Ecto neural progenitor cell (in vitro differentiated cells): ENCODE measurements around the gene FAM47E.
"Not testable (repeated sequence)": the region's sequence is repeated elsewhere in the genome, so short reads cannot be mapped to it uniquely, and the experiment has no call there.

Experiments
- DNase-seq: peaks from one replicate; pipeline ENCODE4 v3.0.0-alpha.2; 2018; ENCODE audit warnings: low spot score

FAM47E gene

DNA sequence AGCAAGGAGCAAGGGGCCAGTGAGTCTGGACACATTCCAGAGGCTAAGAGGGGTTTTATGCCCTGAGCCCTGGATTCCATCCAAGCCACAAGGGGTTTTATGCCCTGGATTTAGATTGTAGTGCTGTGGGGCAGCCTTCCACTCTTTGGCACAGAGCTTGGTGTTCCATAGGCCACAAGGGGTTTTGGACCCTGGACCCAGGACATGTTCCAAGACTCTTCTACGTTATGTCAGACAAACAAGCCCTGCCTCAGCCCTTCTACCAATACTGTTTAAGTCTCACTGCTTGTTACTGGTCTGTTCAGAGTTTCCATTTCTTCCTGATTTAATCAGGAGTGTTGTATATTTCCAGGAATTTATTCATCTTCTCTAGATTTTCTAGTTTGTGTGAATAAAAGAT lies 25.1 kb upstream of the FAM47E start:
- no peak for DNase-seq

DNA sequence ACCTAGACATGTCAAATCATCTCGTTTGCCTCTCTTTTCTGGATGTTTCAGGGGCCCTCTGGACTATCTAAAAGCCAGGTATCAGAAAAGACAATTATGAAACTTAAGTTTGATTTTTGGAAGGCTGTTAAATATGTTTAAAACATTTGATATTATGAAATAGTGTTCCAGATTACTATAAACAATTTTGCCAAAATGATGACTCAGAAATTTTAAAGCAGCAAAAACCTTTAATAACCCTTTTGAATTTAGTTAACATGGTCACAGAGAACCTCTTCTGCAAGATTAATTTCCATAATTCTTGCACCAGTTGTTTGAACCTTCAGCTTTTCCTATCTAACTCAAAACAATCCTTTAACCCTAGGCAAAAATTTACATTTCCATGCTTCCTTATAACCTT lies 18.8 kb upstream of the FAM47E start:
- DNase-seq: no peak

DNA sequence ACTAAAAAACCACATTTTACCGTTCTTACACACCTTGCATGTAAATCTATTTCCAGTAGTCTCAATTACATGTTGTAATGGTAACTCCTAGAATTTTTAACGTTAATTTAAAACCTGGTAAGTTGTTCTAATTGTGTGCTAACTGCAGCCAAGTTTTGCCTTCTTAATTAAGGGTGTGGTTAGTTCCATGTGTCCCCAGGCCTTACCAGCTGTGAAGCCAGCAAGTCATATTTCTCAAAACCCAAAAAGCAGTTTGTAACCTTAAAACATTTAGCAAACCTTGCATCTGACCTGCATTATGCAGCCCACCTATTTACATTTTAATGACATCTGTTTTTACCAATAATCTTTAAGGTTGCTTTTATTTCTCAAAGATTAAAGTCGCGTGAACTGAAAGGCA lies 18.4 kb upstream of the FAM47E start:
- no peak for DNase-seq

DNA sequence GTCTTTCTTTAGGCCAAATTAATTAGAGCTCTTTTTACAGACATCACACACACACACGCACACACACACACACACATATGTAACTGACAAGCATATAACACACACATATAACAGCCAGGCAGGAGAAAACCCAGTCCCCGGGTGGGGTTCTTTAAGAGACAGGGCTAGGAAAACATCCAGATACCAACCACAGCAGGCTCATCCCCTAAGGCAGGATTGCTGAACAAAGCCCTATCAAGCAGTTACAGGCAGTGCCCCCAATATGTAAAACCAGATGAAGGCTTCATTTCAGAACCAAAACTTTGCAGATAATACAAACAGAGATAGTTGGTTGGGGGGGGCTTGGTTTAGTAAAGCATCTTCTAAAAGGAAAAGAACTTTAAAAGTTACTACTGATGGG lies 18.0 kb upstream of the FAM47E start:
- no peak for DNase-seq

DNA sequence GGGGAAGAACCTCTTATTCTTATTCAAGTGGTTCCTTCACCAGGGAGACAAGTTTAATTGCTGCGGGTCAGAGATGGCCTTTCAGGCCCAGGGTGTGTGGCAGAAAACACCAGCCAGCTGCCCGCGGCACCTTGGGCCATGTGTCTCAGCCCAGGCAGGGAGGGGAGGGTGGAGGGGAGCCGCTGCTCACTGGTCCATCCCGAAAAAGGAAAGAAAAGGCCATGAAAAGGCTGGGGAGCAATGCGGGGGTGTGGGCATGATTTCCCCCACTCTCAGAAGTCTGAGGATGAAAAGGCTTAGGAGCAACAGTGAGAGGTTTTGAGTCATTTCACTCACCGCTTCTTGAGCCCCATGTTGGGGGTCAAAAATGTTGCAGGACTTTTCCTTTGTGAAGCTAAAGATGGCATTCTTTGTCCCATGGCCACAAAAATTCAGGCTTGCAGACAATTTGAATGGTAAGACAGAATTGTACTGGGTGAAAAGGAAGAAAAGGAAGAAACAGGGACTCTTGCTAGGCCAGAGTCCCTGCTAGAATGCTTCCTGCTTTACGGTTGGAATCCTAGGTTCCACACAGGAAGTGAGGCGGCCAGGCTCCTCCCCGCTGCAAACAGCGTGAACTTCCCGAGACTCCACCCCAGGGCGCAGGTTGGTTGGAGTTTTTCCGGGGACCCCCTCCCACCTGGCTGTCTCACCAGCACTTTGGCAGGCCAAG lies 17.4 kb upstream of the FAM47E start:
- peak; percentile 60 for DNase-seq

DNA sequence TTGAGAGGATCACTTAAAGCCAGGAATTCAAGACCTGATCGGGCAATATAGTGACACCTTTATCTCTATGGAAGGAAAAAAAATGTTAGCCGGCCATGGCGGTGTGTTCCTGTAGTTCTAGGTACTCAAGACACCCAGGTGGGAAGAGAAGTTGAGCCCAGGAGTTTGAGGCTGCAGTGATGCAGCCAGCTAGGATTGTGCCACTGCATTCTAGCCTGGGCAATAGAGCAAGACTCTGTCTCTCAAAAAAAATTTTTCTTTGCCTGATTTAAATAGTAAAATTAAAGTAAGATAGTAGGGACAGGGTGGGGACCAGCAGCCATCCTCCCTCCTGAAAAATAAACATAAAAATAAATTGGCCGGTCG lies 16.9 kb upstream of the FAM47E start:
- DNase-seq: no peak

DNA sequence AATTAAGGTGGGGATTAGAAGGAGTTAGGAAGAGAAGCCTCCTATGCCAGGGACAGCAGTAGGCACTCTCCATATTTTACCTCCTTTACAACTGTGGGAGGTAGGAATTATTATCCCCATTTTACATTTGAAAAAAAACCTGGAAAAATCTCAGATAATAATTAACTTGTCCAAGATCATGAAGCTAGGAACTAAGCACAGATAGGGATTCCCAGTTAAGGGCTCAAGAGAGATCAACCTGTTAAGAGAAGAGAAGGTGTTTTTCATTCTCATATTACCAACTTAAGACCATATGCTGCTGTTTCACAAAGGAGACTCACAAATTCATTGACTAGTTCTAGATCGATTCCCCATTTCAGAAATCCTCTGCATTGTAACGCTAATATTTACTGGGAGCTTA lies 16.1 kb upstream of the FAM47E start:
- DNase-seq: no peak

DNA sequence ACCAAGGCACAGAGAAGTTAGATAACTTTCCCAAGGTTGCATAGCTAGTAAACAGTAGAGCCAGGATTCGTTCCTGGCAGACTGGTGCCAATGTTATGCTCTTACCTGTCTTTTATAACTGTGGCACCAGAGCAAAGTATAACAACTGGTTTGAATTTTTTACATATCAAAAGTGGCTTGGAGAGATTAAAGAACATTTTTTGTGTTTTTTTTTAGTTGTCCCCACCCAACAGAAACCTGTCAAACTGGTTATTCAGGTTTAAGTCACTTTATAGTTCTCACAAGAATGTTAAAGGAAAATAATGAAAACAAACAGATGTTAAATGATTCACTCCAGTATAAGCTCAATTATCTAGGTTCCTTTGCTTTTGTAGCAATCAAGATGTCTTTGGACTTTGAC lies 15.6 kb upstream of the FAM47E start:
- no peak for DNase-seq

DNA sequence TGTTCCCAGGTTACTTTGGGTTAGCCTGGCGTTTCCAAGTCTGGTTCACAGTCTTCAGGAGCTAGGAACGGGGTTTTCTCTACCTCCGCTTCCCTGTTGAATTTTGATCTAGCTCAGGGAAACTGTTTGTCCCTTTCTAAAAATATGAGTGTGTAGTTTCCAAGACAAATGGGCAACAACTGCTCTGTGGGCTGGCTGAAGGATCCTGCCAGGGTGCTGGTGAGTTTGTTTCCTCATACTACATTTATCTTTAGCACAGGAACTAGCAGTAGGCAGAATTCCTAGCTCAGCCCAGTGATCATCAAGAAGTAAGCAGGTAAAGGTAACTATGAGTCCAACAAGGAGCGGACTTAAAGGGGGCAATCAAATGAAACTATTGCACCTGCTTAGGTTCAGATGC lies 13.3 kb upstream of the FAM47E start:
- DNase-seq: no peak

DNA sequence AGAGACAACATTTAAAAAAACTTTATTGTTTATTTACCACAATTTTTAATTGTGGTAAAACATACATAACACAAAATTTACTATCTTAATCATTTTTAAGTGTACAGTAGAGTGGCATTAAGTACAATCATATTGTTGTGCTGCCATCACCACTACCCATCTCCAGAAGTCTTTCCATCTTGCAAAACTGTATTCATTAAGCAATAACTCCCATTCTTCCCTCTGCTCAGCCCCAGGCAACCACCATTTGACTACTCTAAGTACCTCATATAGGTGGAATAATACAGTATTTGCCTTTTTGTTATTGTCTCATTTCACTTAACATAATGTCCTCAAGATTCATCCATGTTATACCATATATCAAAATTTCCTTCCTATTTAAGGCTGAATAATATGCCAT lies 12.8 kb upstream of the FAM47E start:
- no peak for DNase-seq

DNA sequence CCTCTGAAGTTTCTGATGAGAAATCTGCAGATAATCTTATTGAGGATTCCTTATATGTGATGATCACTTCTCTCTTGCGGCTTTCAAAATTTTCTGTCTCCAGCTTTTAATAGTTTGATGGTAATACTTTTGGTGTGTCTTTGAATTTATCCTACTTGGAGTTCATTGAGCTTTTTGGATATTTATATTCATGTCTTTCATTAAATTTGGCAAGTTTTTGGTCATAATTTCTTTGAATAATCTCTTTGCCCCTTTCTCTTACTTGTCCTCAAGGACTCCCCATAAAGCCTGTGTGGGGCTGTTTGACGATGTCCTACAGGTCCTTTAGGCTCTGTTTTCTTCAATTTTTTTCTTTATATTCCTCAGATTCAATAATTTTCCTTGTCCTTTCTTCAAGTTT lies 11.3 kb upstream of the FAM47E start:
- no peak for DNase-seq

DNA sequence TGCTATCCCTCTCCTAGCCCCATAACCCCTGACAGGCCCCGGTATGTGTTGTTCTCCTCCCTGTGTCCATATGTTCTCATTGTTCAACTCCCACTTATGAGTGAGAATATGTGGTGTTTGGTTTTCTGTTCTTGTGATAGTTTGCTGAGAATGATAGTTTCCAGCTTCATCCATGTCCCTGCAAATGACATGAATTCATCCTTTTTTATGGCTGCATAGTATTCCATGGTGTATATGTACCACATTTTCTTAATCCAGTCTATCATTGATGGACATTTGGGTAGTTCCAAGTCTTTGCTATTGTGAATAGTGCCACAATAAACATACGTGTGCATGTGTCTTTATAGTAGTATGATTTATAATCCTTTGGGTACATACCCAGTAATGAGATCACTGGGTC lies 7.6 kb upstream of the FAM47E start:
- DNase-seq: not testable (repeated sequence)

DNA sequence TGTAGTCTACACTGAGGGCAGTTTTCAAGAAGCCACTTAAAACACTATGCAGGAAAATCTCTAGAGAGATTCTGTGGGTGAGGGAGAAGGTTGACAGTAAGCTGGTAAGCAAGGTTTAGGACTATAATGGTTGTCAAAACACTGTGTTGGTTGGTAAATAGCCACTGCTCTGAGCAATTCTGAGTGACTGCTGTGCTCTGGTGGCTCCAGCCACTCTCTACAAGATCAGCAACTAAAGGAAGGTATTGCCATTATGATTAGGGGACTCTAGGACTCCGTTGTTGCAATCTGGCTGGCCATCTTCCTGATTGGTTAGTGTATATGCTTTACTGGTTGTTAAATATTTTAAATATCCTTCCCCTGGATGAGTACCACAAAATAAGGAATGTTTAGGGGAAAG lies 5.5 kb upstream of the FAM47E start:
- no peak for DNase-seq

DNA sequence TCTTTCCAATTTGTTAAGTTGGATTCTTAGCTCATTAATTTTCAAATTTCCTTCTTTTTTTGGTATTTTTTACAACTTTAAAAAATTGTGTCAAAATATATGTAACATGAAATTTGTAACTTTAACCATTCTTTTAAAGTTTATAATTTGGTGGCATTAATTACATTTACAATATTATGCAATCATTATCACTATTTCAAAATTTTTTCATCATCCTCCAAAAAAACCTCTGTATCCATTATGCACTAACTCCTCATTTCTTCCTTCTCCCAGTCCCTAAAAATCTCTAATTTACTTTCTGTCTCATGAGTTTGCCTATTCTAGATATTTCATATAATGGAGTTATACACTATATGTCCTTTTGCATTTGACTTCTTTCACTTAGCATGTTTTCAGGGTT lies 4.7 kb upstream of the FAM47E start:
- DNase-seq: no peak

DNA sequence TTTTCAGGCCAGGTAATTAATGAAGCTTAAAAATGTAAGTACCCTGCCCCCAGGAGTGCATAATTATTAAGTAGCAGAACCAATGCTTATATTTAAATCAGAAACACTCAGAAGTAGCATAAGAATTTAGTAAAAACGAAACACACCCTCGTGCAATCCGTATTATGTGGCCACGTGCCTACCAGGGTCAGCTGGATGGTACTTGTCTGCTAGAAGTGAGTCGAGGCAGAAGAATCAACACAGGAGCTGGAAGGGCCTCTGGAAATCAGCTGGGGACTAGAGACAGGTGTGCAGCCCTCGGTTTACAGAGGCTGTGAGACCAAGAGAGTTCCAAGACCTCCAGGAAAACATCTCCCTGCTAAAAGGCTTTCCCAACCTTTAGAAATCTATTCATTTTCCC lies 559 bp upstream of the FAM47E start:
- DNase-seq: no peak

DNA sequence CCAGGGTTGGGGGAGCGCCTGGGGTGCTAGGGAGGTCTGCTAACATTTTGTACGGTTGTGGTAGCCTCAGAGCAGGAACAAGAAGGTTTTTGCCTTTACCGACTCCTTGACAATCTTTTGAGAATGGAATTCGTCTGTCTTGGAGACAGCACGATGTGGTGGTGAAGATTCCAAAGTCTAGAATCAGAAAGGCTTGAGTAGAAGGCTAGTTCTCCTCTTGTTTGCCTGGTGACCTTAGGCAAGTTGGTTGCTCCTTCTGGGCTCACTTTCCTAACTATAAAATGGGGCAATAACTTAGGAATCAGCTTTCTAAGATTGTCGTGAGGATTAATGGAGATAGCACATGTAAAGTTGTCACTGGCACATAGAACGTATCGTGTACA lies 741 bp downstream of the FAM47E start:
- DNase-seq: no peak

DNA sequence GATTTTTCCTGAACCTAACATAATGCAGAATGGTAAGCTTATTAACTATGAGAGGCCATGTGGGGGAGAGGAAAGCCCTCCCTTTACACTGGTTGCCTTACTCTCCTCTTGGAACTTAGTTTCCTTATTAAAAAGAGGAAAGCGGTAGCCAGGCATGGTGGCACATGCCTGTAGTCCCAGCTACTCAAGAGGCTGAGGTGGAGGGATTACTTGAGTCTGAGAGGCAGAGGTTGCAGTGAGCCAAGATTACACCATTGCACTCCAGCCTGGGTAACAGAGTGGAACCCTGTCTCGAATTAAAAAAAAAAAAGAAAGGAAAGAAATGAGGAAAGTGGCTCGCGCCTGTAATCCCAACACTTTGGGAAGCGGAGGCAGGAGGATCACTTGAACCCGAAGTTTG lies 2.0 kb downstream of the FAM47E start:
- DNase-seq: no peak

DNA sequence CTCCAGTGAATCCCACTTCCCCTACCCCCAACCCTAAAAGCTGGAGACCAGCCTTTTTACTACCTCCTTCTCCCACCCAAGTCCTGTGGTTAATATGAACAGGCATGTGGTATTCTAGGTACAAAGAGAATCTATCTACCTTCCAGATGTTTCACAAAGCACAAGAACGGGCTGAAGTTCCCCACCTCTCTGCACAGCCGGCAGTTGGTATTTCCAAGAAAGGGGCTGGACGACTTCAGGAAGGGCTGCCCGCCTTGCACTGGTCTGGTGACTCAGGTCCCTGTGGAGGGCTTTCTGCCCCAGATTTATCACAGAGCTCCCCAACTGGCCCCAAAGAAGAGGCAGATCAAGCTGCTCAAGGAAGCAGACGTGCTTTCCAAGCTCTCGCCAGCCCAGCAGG lies 4.5 kb downstream of the FAM47E start:
- DNase-seq: no peak

DNA sequence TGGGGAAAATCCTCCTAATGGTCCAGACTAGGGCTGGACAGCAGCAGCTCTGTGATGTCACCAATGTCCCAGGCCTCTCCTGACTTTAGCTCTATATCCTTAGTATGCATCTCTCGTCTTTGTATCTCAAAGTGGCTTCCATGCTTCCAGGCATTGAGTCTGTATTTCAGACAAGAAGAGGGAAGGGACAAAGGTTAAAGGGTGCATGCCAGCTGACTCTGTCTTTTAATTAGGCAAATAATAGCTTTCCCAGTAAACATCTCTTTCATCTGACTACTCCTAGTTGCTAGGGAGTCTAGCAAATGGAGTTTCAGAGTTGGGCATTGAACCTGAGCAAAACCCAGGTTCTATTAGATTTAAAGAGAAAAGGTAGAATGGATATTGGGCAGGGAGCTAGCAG lies 5.4 kb downstream of the FAM47E start:
- no peak for DNase-seq

DNA sequence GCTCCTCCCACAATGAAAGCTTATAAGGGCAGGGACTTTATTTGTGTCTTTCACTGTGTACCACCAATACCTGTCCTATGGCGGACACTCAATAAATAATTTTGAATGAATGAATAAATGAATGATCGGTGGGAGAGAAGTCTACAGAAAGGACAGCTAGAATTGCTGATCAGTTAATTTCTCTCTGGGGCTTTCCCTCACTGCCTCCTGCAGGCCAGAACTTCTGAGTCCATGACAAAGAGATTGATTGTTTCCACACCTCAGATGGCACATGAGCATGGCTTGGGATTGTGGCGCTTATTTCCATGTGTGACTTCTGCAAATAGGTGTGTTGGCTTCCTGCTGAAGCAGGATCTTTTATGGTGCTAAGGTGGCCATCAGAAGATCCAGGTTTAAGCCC lies 6.3 kb downstream of the FAM47E start:
- no peak for DNase-seq

DNA sequence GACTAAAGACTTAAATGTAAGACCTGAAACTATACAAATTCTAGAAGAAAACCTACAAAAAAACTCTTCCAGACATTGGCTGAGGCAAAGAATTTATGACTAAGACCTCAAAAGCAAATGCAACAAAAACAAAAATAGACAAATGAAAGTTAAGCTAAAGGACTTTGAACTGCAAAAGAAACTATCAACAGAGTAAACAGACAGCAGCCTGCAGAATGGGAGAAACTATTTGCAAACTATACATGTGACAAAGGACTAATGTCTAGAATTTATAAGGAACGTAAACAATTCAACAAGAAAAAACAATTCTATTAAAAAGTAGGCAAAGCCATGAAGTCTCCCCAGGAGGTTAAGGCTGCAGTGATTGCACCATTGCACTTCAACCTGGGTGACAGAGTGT lies 9.1 kb downstream of the FAM47E start:
- no peak for DNase-seq

DNA sequence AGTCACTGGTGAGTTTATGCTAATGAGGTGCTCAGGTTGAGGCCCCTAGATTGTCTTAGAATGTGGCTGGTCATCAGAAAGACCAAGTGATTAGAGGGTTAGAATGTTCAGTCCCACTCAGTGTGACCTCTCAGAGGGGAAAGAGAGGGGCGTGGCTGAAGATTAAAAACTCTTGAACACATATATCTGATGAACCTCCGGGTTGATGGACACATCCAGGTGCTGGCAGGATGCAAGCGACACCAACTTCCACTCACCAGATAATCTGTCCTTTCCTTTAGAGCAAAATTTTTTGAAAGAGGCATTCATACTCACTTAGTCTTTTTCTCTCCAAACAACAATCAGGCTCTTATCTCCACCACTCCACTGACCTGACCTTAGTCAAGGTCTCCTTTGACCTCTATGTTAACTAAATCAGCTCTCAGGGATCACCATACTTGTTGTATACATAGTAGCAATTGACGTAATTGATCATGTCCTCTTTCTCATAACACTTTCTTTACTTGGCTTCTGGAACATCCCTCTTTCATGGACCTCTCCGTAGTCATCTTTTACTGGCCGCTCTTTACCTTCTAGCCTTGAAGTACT lies 14.2 kb downstream of the FAM47E start:
- DNase-seq: no peak

DNA sequence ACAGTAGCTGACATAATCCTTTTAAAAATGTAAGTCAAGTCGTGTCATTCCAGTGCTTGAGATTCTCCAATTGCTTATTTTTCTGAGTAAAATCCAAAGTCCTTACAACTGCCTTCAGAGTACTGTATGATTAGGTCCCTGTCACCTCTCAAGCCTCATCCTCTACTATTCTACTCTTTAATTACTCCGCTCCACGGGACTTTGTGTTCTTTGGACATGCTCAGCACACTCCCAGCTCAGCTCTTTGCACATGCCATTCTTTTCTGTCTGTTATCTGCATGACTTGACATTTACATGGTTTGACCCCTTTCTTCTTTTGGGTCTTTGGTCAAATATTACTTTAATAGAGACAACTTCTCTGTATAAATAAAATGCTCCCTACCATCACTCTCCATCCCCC lies 15.1 kb downstream of the FAM47E start:
- no peak for DNase-seq

DNA sequence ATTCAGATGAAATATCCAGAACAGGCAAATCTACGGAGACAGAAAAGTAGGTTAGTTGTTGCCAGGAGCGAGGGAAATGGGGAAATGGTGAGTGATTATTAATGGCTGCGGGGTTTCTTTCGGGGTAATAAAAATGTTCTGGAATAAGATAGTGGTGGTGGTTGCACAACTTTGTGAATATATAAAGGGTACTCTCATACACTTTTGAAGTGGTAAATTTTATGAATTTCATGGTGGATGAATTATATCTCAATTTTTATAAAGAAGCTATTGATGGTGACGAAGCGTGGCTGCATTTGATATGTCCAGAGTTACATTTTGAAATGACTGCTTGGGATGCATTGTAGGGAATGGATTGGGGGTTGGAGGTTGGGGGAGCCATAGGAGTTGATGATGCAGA lies 16.3 kb downstream of the FAM47E start:
- no peak for DNase-seq
